ENCODE data around the gene TPX2. TPM values are rescaled to one million over a fixed set of nuclear protein-coding genes. Genes with fewer than 3 reads are reported as not detected.
A peak's percentile ranks its signal among the peaks of the same experiment; 100 is the strongest.

The TPX2 gene, protein sequence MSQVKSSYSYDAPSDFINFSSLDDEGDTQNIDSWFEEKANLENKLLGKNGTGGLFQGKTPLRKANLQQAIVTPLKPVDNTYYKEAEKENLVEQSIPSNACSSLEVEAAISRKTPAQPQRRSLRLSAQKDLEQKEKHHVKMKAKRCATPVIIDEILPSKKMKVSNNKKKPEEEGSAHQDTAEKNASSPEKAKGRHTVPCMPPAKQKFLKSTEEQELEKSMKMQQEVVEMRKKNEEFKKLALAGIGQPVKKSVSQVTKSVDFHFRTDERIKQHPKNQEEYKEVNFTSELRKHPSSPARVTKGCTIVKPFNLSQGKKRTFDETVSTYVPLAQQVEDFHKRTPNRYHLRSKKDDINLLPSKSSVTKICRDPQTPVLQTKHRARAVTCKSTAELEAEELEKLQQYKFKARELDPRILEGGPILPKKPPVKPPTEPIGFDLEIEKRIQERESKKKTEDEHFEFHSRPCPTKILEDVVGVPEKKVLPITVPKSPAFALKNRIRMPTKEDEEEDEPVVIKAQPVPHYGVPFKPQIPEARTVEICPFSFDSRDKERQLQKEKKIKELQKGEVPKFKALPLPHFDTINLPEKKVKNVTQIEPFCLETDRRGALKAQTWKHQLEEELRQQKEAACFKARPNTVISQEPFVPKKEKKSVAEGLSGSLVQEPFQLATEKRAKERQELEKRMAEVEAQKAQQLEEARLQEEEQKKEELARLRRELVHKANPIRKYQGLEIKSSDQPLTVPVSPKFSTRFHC
- total RNA-seq (1 to 10 TPM in 4 of 5 donors, under 1 TPM in 1; 0.99 to 3.0 (median 1.4) TPM), total RNA-seq (0.79 to 23.0 (median 1.7) reads per million in 29 experiments)
- total RNA-seq (2013) = 1.8 TPM

GRCh38 chr20:31738729-31739549, at the start of gene TPX2:
TSS of gene TPX2 (plus strand) at chr20:31739290. CDS start at chr20:31757477, 18,187 bp downstream.
- 3% methylated on average over 38 of the region's 54 CpGs for WGBS (ENCODE audit: insufficient coverage)
- no peak within 1 kb of the TSS for H3K27ac Mint-ChIP-seq
- no peaks in the 10 kb centered on the region for H3K36me3 Mint-ChIP-seq
- Histone ChIP-seq H3K36me3 (ENCODE audit: control insufficient read depth in 2 of 2, extremely low read depth in 1 of 2, insufficient read depth in 1 of 2, low read length in 1 of 2) (no peaks in the 10 kb centered on the region), H3K9me3 (no peaks in the 10 kb centered on the region), H3K4me1 (ENCODE audit: control insufficient read depth in 1 of 2, extremely low read depth in 1 of 2, insufficient read depth in 2 of 2, low read length in 2 of 2) (peaks cover 12% of the 10 kb centered on the region in 2 experiments), H3K4me3 (ENCODE audit: control insufficient read depth in 1 of 2, extremely low read depth in 1 of 2, low read length in 1 of 2) (peak within 1 kb of the TSS; percentile 81 to 88), H3K27ac (ENCODE audit: low read length) (peak within 1 kb of the TSS; percentile 31), H3K27me3 (replicated peaks in 1 of 2; ENCODE audit: control insufficient read depth in 2 of 2, extremely low read depth in 1 of 2, insufficient read depth in 2 of 2, low read length in 1 of 2) (no peaks in the 10 kb centered on the region)
- no peaks in the 10 kb centered on the region for H3K4me1 Mint-ChIP-seq
- DNase-seq = peak; percentile 39 to 88 (median 60)
- CTCF ChIA-PET = interaction anchor here in 1 of 2 donors (2.0 to 2.3 kb wide), 2 partner anchors 15 to 78 kb away, joined by 8 to 10 read pairs; no protein-coding TSS in a partner anchor
- H3K4me3 Mint-ChIP-seq = no peak within 1 kb of the TSS
- ATAC-seq (replicated peaks in 1 of 4) = peak; percentile 97 to 99 (median 98)
- H3K9me3 Mint-ChIP-seq = no peaks in the 10 kb centered on the region
- POLR2A ChIA-PET = interaction anchor here in 1 of 2 donors (0.7 kb wide), 1 partner anchor 64 kb away, joined by 3 read pairs; no protein-coding TSS in a partner anchor
- no peaks in the 10 kb centered on the region for H3K27me3 Mint-ChIP-seq

GRCh38 chr20:31690124-31690666, 48.9 kb upstream of the TPX2 start:
- H3K4me3 Mint-ChIP-seq = no peak overlapping the region
- ATAC-seq (replicated peaks in 1 of 4) (no peak), DNase-seq (no peak)
- Histone ChIP-seq H3K4me3 (ENCODE audit: control insufficient read depth in 1 of 2, extremely low read depth in 1 of 2, low read length in 1 of 2) (no peak overlapping the region), H3K4me1 (ENCODE audit: control insufficient read depth in 1 of 2, extremely low read depth in 1 of 2, insufficient read depth in 2 of 2, low read length in 2 of 2) (peaks cover 20 to 51% of the 10 kb centered on the region in 2 experiments), H3K27ac (ENCODE audit: low read length) (no peak overlapping the region), H3K9me3 (no peaks in the 10 kb centered on the region), H3K27me3 (replicated peaks in 1 of 2; ENCODE audit: control insufficient read depth in 2 of 2, extremely low read depth in 1 of 2, insufficient read depth in 2 of 2, low read length in 1 of 2) (no peaks in the 10 kb centered on the region), H3K36me3 (ENCODE audit: control insufficient read depth in 2 of 2, extremely low read depth in 1 of 2, insufficient read depth in 1 of 2, low read length in 1 of 2) (peaks cover 4 to 31% of the 10 kb centered on the region in 2 donors)
- H3K4me1 Mint-ChIP-seq = peaks cover 49 to 72% (median 55%) of the 10 kb centered on the region in 3 donors
- ChIA-PET CTCF (no interaction called here), POLR2A (interaction anchor here in 1 of 2 donors (0.7 kb wide), 1 partner anchor 26 kb away, joined by 3 read pairs; no protein-coding TSS in a partner anchor)
- no peaks in the 10 kb centered on the region for H3K27me3 Mint-ChIP-seq
- peaks cover 34% of the 10 kb centered on the region for H3K36me3 Mint-ChIP-seq
- no peaks in the 10 kb centered on the region for H3K9me3 Mint-ChIP-seq
- H3K27ac Mint-ChIP-seq = peak overlapping the region; percentile 45 to 80
- WGBS (ENCODE audit: insufficient coverage) = 95% methylated on average over 3 of the region's 3 CpGs

- Histone ChIP-seq H3K27ac (ENCODE audit: low read length) (peak overlapping the region; percentile 28), H3K9me3 (no peaks in the 10 kb centered on the region), H3K27me3 (replicated peaks in 1 of 2; ENCODE audit: control insufficient read depth in 2 of 2, extremely low read depth in 1 of 2, insufficient read depth in 2 of 2, low read length in 1 of 2) (no peaks in the 10 kb centered on the region), H3K36me3 (ENCODE audit: control insufficient read depth in 2 of 2, extremely low read depth in 1 of 2, insufficient read depth in 1 of 2, low read length in 1 of 2) (peaks cover 4 to 35% of the 10 kb centered on the region in 2 donors), H3K4me3 (ENCODE audit: control insufficient read depth in 1 of 2, extremely low read depth in 1 of 2, low read length in 1 of 2) (no peak overlapping the region), H3K4me1 (ENCODE audit: control insufficient read depth in 1 of 2, extremely low read depth in 1 of 2, insufficient read depth in 2 of 2, low read length in 2 of 2) (peaks cover 12 to 44% of the 10 kb centered on the region in 2 experiments)
- ATAC-seq (replicated peaks in 1 of 4) (no peak), DNase-seq (no peak)
- POLR2A ChIA-PET = interaction anchor here in 1 of 2 donors (0.6 kb wide), 2 partner anchors 9 to 10 kb away, joined by 3 read pairs; no protein-coding TSS in a partner anchor
- H3K27me3 Mint-ChIP-seq = no peaks in the 10 kb centered on the region
- no peaks in the 10 kb centered on the region for H3K9me3 Mint-ChIP-seq
- peak overlapping the region; percentile 84 to 86 for H3K27ac Mint-ChIP-seq
- peaks cover 33% of the 10 kb centered on the region for H3K36me3 Mint-ChIP-seq
- CTCF ChIA-PET = interaction anchor here in 1 of 2 donors (0.6 kb wide), 1 partner anchor 33 kb away, joined by 3 read pairs; no protein-coding TSS in a partner anchor
- WGBS (ENCODE audit: insufficient coverage) = no CpG with 5 or more reads among the region's 1 CpG
- no peak overlapping the region for H3K4me3 Mint-ChIP-seq
- H3K4me1 Mint-ChIP-seq = peaks cover 43 to 65% (median 48%) of the 10 kb centered on the region in 3 donors
Observed at GRCh38 chr20:31691646-31692275, 47.3 kb upstream of the TPX2 start.

GRCh38 chr20:31693402-31693801, 45.7 kb upstream of the TPX2 start:
- Histone ChIP-seq H3K4me1 (ENCODE audit: control insufficient read depth in 1 of 2, extremely low read depth in 1 of 2, insufficient read depth in 2 of 2, low read length in 2 of 2) (peaks cover 12 to 44% of the 10 kb centered on the region in 2 experiments), H3K27me3 (replicated peaks in 1 of 2; ENCODE audit: control insufficient read depth in 2 of 2, extremely low read depth in 1 of 2, insufficient read depth in 2 of 2, low read length in 1 of 2) (no peaks in the 10 kb centered on the region), H3K27ac (ENCODE audit: low read length) (no peak overlapping the region), H3K9me3 (no peaks in the 10 kb centered on the region), H3K36me3 (ENCODE audit: control insufficient read depth in 2 of 2, extremely low read depth in 1 of 2, insufficient read depth in 1 of 2, low read length in 1 of 2) (peaks cover 4 to 27% of the 10 kb centered on the region in 2 donors), H3K4me3 (ENCODE audit: control insufficient read depth in 1 of 2, extremely low read depth in 1 of 2, low read length in 1 of 2) (no peak overlapping the region)
- DNase-seq = no peak
- Mint-ChIP-seq H3K27ac (no peak overlapping the region), H3K9me3 (no peaks in the 10 kb centered on the region), H3K27me3 (no peaks in the 10 kb centered on the region), H3K36me3 (peaks cover 28% of the 10 kb centered on the region), H3K4me1 (peaks cover 39 to 58% (median 42%) of the 10 kb centered on the region in 3 donors), H3K4me3 (no peak overlapping the region)
- ChIA-PET POLR2A (interaction anchor here in 1 of 2 donors (0.7 kb wide), 1 partner anchor 178 kb away, joined by 3 read pairs; no protein-coding TSS in a partner anchor), CTCF (interaction anchor here in 1 of 2 donors (1.2 to 1.8 kb wide), 3 partner anchors 12 to 32 kb away, joined by 4 to 6 read pairs (median 5); no protein-coding TSS in a partner anchor)
- no peak for ATAC-seq (replicated peaks in 1 of 4)
- 100% methylated on average over 2 of the region's 6 CpGs for WGBS (ENCODE audit: insufficient coverage)

DNA sequence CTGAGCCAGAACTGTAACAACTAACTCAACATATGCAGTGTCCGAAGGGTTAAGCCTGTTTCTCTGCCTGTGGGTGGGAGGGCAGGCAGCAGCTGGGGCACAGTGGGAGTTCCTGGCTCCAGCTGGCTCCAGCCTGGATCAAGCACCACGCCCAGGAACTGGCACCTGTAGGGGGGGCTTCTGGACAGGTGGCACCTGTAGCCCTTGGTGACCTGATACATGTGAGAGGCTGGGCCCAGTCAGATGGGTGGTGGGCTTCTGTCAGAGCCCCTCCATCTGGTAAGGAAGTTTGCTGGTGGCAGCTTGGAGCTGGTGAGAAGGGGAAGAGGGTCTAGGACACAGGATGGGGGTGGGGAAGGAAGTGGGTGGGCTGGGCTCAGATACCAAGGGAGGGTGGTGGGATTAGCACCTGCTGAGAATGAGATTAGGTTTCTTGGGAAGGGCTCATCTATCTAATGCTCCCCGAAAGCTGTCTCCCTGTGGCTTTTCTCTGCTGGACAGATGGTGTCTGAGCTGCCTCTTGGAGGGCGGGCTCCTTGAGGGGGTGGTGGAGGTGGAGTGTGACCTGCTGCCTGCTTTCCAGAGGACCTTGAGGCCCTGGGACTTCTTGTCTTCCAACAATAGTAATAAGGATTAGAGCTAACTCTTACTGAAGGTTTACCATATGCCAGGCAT, 45.0 kb upstream of the TPX2 start:
- no peak overlapping the region for H3K4me3 Mint-ChIP-seq

More for the DNA sequence above, 45.0 kb upstream of the TPX2 start:
- ATAC-seq (replicated peaks in 1 of 4) (no peak), DNase-seq (no peak)
- H3K9me3 ChIP-seq = no peaks in the 10 kb centered on the region
- no peaks in the 10 kb centered on the region for H3K27me3 ChIP-seq (replicated peaks in 1 of 2; ENCODE audit: control insufficient read depth in 2 of 2, extremely low read depth in 1 of 2, insufficient read depth in 2 of 2, low read length in 1 of 2)
- no peak overlapping the region for H3K4me3 ChIP-seq (ENCODE audit: control insufficient read depth in 1 of 2, extremely low read depth in 1 of 2, low read length in 1 of 2)
- 64% methylated on average over 1 of the region's 4 CpGs for WGBS (ENCODE audit: insufficient coverage)
- H3K27ac Mint-ChIP-seq = peak overlapping the region; percentile 73 to 79
- POLR2A ChIA-PET = no interaction called here
- CTCF ChIA-PET = interaction anchor here in 1 of 2 donors (1.2 to 1.8 kb wide), 3 partner anchors 12 to 33 kb away, joined by 4 to 6 read pairs (median 5); no protein-coding TSS in a partner anchor
- H3K4me1 Mint-ChIP-seq = peaks cover 38 to 59% (median 43%) of the 10 kb centered on the region in 3 donors
- peaks cover 22% of the 10 kb centered on the region for H3K36me3 Mint-ChIP-seq
- H3K27ac ChIP-seq (ENCODE audit: low read length) = peak overlapping the region; percentile 30
- peaks cover 12 to 48% of the 10 kb centered on the region in 2 experiments for H3K4me1 ChIP-seq (ENCODE audit: control insufficient read depth in 1 of 2, extremely low read depth in 1 of 2, insufficient read depth in 2 of 2, low read length in 2 of 2)
- no peaks in the 10 kb centered on the region for H3K27me3 Mint-ChIP-seq
- H3K9me3 Mint-ChIP-seq = no peaks in the 10 kb centered on the region
- H3K36me3 ChIP-seq (ENCODE audit: control insufficient read depth in 2 of 2, extremely low read depth in 1 of 2, insufficient read depth in 1 of 2, low read length in 1 of 2) = peaks cover 4 to 22% of the 10 kb centered on the region in 2 donors

Measured in T-cell (primary cell).